Uterus (tissue), 4 donors: ENCODE data around the gene BTBD9. TPM values are rescaled to one million over a fixed set of nuclear protein-coding genes. Genes with fewer than 3 reads are reported as not detected.

Experiments
- DNase-seq, 2 donors: peaks; one replicate each; pipeline ENCODE4 v3.0.0-alpha.2; 2019 to 2020
- H3K27ac ChIP-seq, 2 donors: fragments of 200-600 bp; sonication (generic); 1 replicate in 1 of 2; 2 replicates in 1 of 2; pipeline ENCODE4 v1.5.1; 2016 to 2018
- H3K27me3 ChIP-seq, 2 donors: fragments of 200-600 bp; sonication (generic); one replicate each; pipeline ENCODE4 v1.5.1; 2018 to 2019; ENCODE audit warnings: control low read depth in 1 of 2
- H3K36me3 ChIP-seq, 2 donors: fragments of 200-600 bp; sonication (generic); one replicate each; pipeline ENCODE4 v1.5.1; 2019; ENCODE audit warnings: control low read depth in 1 of 2
- H3K4me1 ChIP-seq, 2 donors: fragments of 200-600 bp; sonication (generic); one replicate each; pipeline ENCODE4 v1.5.1; 2018 to 2019; ENCODE audit warnings: control low read depth in 1 of 2
- H3K4me3 ChIP-seq, 2 donors: fragments of 200-600 bp; sonication (generic); 1 replicate in 1 of 2; 2 replicates in 1 of 2; pipeline ENCODE4 v1.5.1; 2018 to 2019; ENCODE audit warnings: mild to moderate bottlenecking in 1 of 2
- H3K9me3 ChIP-seq, 2 donors: fragments of 200-600 bp; sonication (generic); one replicate each; pipeline ENCODE4 v1.5.1; 2019; ENCODE audit warnings: control low read depth in 1 of 2
- POLR2A ChIP-seq, 2 donors: fragments of 450-650 bp; IDR thresholded peaks; one replicate each; pipeline ENCODE4 v1.6.1; 2016; ENCODE audit warnings: antibody characterized with exemption in 2 of 2, mild to moderate bottlenecking in 1 of 2, moderate library complexity in 1 of 2
- intact Hi-C: fragments of 100-400 bp; cut with DNase I; formaldehyde crosslinking; loops from one replicate; pipeline ENCODE4 v1.15.1; 2023; ENCODE audit warnings: low total_unique reads
- total RNA-seq, 4 donors: library from RNA; depleted of rRNA in 3 of 4; stranded (reverse); fragments of >200 nt in 3 of 4; gene quantifications; one replicate each; pipeline versions ENCODE4 v1.1.0 to v1.2.4, GENCODE V29; 2014 to 2023
- TF ChIP-seq, protein P1 (sequence below), 4 experiments: fragments of 200-600 bp in 2 of 4; fragments of 450-650 bp in 2 of 4; sonication (generic) in 2 of 4; IDR thresholded peaks; one replicate each; pipeline ENCODE4 v1.5.1; 2016 to 2019; ENCODE audit warnings: antibody characterized with exemption in 4 of 4, mild to moderate bottlenecking in 2 of 4, moderate library complexity in 1 of 4
- donor health status: DM: yes; HTN: yes; CAD: no.

Gene BTBD9
- total RNA-seq, 4 donors from 2014 or later, result 10.3 to 50.3 (median 34.4) TPM

DNA sequence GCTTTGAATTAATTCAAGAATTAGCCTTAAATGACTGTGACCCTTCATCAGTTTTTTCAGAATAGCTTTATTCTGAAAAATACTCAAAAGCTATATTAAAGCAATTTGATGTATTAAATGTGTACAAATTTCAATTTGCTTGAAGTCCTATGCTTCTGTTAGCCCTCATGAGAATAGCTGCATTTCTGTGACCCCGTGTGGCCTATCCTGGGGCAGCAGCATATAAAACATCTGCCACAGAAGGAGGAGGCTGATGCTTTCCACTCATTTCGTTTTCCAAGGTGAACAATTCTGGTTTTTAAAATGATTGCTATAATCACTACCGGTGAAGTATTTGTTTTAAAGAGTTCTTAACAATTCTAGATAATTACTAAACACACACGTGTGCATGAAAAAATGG, 360.3 kb downstream of the BTBD9 start:
- intact Hi-C loops, result no loop called here
- no peak overlapping the region for H3K27ac ChIP-seq
- no peaks in the 10 kb centered on the region for H3K36me3 ChIP-seq

GRCh38 chr6:38273325-38273724, 366.4 kb downstream of the BTBD9 start:
- Histone ChIP-seq H3K9me3 (no peaks in the 10 kb centered on the region), H3K4me3 (no peak overlapping the region), H3K27me3 (no peaks in the 10 kb centered on the region), H3K4me1 (no peaks in the 10 kb centered on the region), H3K27ac (no peak overlapping the region), H3K36me3 (no peaks in the 10 kb centered on the region)
- DNase-seq, result no peak
- TF ChIP-seq, protein P1, sequence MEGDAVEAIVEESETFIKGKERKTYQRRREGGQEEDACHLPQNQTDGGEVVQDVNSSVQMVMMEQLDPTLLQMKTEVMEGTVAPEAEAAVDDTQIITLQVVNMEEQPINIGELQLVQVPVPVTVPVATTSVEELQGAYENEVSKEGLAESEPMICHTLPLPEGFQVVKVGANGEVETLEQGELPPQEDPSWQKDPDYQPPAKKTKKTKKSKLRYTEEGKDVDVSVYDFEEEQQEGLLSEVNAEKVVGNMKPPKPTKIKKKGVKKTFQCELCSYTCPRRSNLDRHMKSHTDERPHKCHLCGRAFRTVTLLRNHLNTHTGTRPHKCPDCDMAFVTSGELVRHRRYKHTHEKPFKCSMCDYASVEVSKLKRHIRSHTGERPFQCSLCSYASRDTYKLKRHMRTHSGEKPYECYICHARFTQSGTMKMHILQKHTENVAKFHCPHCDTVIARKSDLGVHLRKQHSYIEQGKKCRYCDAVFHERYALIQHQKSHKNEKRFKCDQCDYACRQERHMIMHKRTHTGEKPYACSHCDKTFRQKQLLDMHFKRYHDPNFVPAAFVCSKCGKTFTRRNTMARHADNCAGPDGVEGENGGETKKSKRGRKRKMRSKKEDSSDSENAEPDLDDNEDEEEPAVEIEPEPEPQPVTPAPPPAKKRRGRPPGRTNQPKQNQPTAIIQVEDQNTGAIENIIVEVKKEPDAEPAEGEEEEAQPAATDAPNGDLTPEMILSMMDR (IDR thresholded peaks at IDR 0.05), result no peak
- TF ChIP-seq POLR2A (IDR thresholded peaks at IDR 0.05), result no peak
- intact Hi-C loops, result no loop called here

More for the DNA sequence above, 360.3 kb downstream of the BTBD9 start:
- H3K4me3 ChIP-seq, result no peak overlapping the region
- H3K27me3 ChIP-seq, result no peaks in the 10 kb centered on the region
- TF ChIP-seq, protein P1 (IDR thresholded peaks at IDR 0.05), result peak in 1 of 4 experiments; percentile 15
- TF ChIP-seq POLR2A (IDR thresholded peaks at IDR 0.05), result no peak
- no peak for DNase-seq
- H3K4me1 ChIP-seq, result no peaks in the 10 kb centered on the region
- H3K9me3 ChIP-seq, result no peaks in the 10 kb centered on the region

DNA sequence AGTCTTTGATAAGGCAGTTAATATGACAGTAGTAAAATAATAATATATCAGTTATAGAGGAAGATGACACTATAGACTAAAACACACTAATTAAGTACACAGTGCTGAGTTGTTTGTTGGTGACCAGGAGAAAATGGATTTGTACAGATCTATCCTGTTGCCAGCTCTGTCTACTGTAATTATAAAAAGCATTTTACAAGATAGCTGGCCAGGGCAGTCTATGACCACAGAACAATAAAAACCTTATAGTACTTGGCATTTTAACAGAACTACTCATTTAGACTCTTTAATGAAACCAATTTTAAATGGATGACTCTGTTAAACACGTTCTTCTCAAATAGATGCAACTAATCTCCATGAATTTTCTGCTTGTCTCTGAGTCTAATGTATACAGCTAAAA, 367.5 kb downstream of the BTBD9 start:
- intact Hi-C loops, result no loop called here
- H3K9me3 ChIP-seq, result no peaks in the 10 kb centered on the region
- no peak for DNase-seq

DNA sequence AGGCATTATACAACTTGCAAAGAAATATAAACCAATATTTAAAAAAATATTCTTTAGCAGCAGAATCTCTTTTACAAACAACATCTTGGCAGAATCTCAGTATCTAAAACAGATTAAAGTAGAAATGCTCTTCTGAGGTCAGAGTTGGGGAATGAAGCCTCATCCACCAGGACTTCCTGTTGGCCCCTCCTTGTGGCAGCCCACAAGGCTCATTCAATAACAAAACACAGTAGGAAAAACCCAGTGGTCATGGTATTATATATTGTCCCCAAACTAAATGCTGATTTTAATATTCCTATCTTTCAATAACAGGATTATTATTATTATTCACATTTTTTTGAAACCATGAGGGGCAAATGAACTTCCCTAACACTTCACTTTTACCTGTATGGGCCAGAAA, 368.6 kb downstream of the BTBD9 start:
- H3K36me3 ChIP-seq, result no peaks in the 10 kb centered on the region
- no peaks in the 10 kb centered on the region for H3K4me1 ChIP-seq
- intact Hi-C loops, result no loop called here
- DNase-seq, result no peak
- H3K27ac ChIP-seq, result no peak overlapping the region
- no peak for TF ChIP-seq POLR2A (IDR thresholded peaks at IDR 0.05)
- TF ChIP-seq, protein P1 (IDR thresholded peaks at IDR 0.05), result no peak
- H3K27me3 ChIP-seq, result no peaks in the 10 kb centered on the region
- H3K9me3 ChIP-seq, result no peaks in the 10 kb centered on the region
- H3K4me3 ChIP-seq, result no peak overlapping the region

More for the DNA sequence above, 367.5 kb downstream of the BTBD9 start:
- H3K4me1 ChIP-seq, result no peaks in the 10 kb centered on the region
- no peak overlapping the region for H3K4me3 ChIP-seq
- H3K27ac ChIP-seq, result no peak overlapping the region
- no peaks in the 10 kb centered on the region for H3K36me3 ChIP-seq
- TF ChIP-seq, protein P1 (IDR thresholded peaks at IDR 0.05), result no peak
- TF ChIP-seq POLR2A (IDR thresholded peaks at IDR 0.05), result no peak
- H3K27me3 ChIP-seq, result no peaks in the 10 kb centered on the region

- TF ChIP-seq, protein P1 (IDR thresholded peaks at IDR 0.05), result no peak
- no peak for TF ChIP-seq POLR2A (IDR thresholded peaks at IDR 0.05)
- H3K4me3 ChIP-seq, result no peak overlapping the region
- H3K27me3 ChIP-seq, result no peaks in the 10 kb centered on the region
- intact Hi-C loops, result no loop called here
- H3K4me1 ChIP-seq, result no peaks in the 10 kb centered on the region
- no peaks in the 10 kb centered on the region for H3K9me3 ChIP-seq
- no peaks in the 10 kb centered on the region for H3K36me3 ChIP-seq
- H3K27ac ChIP-seq, result peak overlapping the region in 1 of 2 donors; percentile 76
- DNase-seq, result no peak
Observed at GRCh38 chr6:38270367-38270766, 369.4 kb downstream of the BTBD9 start.
